SK-N-SH (cell line): ENCODE results near the gene RAB6D.
"Not testable (repeated sequence)": the region's sequence is repeated elsewhere in the genome, so short reads cannot be mapped to it uniquely, and the experiment has no call there.

ENCODE experiments used
- EP300 ChIP-seq, 2 experiments: IDR thresholded peaks; 2 replicates each; pipeline versions ENCODE4 v1.4.0 to v1.6.1; 2012; ENCODE audit warnings: borderline replicate concordance in 1 of 2, low read depth in 1 of 2, low read length in 1 of 2
- EZH2phosphoT487 ChIP-seq: fragments of 200-600 bp; sonication (generic); IDR thresholded peaks from 2 replicates; pipeline ENCODE4 v1.6.1; 2017; ENCODE audit warnings: low read depth, mixed run types, mild to moderate bottlenecking, antibody characterized with exemption, moderate library complexity, borderline replicate concordance
- SIN3A ChIP-seq: IDR thresholded peaks from 2 replicates; pipeline ENCODE4 v1.6.1; 2012; ENCODE audit warnings: low read depth, mild to moderate bottlenecking, low read length, moderate library complexity, borderline replicate concordance
- TAF1 ChIP-seq: IDR thresholded peaks from 2 replicates; pipeline ENCODE4 v1.6.1; 2012; ENCODE audit warnings: low read depth, mild to moderate bottlenecking, low read length, moderate library complexity, borderline replicate concordance
- TF ChIP-seq, protein P1 (sequence below): fragments of 200-600 bp; sonication (generic); IDR thresholded peaks from 2 replicates; pipeline ENCODE4 v1.6.1; 2017; ENCODE audit warnings: antibody characterized with exemption, mild to moderate bottlenecking, moderate library complexity

DNA sequence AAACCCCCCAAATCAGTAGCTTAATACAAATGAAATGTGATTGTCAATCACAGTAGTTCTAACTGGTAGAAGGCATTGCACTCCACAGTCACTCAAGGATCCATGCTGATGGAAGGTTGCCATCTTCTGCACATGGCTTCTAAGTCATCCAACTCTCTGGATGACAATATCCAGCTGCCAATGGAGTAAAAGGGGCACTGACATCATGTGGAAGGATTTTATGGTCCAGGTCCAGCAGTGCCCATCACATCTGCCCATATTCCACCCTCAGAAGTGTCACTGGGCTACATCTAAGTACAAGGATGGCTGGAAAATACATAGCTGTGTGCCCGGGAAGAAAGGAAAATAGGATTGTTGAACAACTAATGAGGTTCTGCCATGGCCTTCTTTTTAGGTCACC lies 42.6 kb downstream of the RAB6D start:
- TF ChIP-seq, protein P1, sequence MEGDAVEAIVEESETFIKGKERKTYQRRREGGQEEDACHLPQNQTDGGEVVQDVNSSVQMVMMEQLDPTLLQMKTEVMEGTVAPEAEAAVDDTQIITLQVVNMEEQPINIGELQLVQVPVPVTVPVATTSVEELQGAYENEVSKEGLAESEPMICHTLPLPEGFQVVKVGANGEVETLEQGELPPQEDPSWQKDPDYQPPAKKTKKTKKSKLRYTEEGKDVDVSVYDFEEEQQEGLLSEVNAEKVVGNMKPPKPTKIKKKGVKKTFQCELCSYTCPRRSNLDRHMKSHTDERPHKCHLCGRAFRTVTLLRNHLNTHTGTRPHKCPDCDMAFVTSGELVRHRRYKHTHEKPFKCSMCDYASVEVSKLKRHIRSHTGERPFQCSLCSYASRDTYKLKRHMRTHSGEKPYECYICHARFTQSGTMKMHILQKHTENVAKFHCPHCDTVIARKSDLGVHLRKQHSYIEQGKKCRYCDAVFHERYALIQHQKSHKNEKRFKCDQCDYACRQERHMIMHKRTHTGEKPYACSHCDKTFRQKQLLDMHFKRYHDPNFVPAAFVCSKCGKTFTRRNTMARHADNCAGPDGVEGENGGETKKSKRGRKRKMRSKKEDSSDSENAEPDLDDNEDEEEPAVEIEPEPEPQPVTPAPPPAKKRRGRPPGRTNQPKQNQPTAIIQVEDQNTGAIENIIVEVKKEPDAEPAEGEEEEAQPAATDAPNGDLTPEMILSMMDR: not testable (repeated sequence)
- not testable (repeated sequence) for TF ChIP-seq EP300 (IDR thresholded peaks at IDR 0.05; ENCODE audit: borderline replicate concordance in 1 of 2, low read depth in 1 of 2, low read length in 1 of 2); TAF1; EZH2phosphoT487; SIN3A
